IMR-90 (cell line): ENCODE measurements around the gene KIRREL1. TPM values are rescaled to one million over a fixed set of nuclear protein-coding genes. Genes with fewer than 3 reads are reported as not detected.

Experiments used
- ATAC-seq: fragments of 200-7000 bp; cut with Tn5 transposase; 2 replicates; pipeline ENCODE4 v1.9.1; 2020; ENCODE audit warnings: low read depth, mild to moderate bottlenecking, moderate library complexity
- BruUV-seq: library from RNA; stranded (reverse); fragments of 400-500 nt; replicated peaks from 2 replicates; lab custom pipeline; 2021; lab: Mats Ljungman, UMichigan
- CTCF ChIA-PET: fragments of 300-600 bp; formaldehyde crosslinking; extraction: SDS; loops from one replicate; lab custom pipeline; 2021; ENCODE audit warnings: antibody characterized with exemption; lab: Yijun Ruan, JAX
- POLR2A ChIA-PET: fragments of 300-600 bp; sonication (Branson Sonifier 250); formaldehyde crosslinking; loops from one replicate; lab custom pipeline; 2022; ENCODE audit warnings: antibody characterized with exemption; ENCODE audit not compliant: unreplicated experiment; lab: Charles Lee
- DNase-seq: peaks from one replicate; pipeline ENCODE4 v3.0.0; 2013
- H2AFZ ChIP-seq: replicated peaks from 2 replicates; pipeline ENCODE3; 2013; ENCODE audit warnings: low read length, mild to moderate bottlenecking; ENCODE audit not compliant: poor library complexity
- H2AK5ac ChIP-seq: 2 replicates; pipeline ENCODE4 v1.6.1; 2013; ENCODE audit warnings: low read depth, low read length, inconsistent platforms
- H2AK9ac ChIP-seq: replicated peaks from 2 replicates; pipeline ENCODE3; 2013; ENCODE audit warnings: mild to moderate bottlenecking, low read depth, low read length, moderate library complexity; ENCODE audit not compliant: poor library complexity
- H2BK120ac ChIP-seq: 2 replicates; pipeline ENCODE4 v1.6.1; 2013; ENCODE audit warnings: low read depth, low read length, inconsistent platforms
- H2BK15ac ChIP-seq: 3 replicates; pipeline ENCODE4 v1.6.1; 2013; ENCODE audit warnings: low read depth, low read length, inconsistent platforms
- H2BK20ac ChIP-seq: 2 replicates; pipeline ENCODE4 v1.6.1; 2013; ENCODE audit warnings: low read depth, mild to moderate bottlenecking, inconsistent platforms, low read length, moderate library complexity
- H2BK5ac ChIP-seq: 2 replicates; pipeline ENCODE4 v1.6.1; 2013; ENCODE audit warnings: mild to moderate bottlenecking, low read depth, low read length, inconsistent platforms; ENCODE audit not compliant: poor library complexity, severe bottlenecking
- H3K14ac ChIP-seq: replicated peaks from 2 replicates; pipeline ENCODE4 v1.6.1; 2013; ENCODE audit warnings: low read depth, low read length, inconsistent platforms
- H3K18ac ChIP-seq: 2 replicates; pipeline ENCODE4 v1.6.1; 2013; ENCODE audit warnings: low read depth, low read length, control low read depth
- H3K23ac ChIP-seq: 2 replicates; pipeline ENCODE4 v1.6.1; 2013; ENCODE audit warnings: low read depth, low read length, inconsistent platforms
- H3K27ac ChIP-seq: 2 replicates; pipeline ENCODE4 v1.5.1; 2013; ENCODE audit warnings: mild to moderate bottlenecking, control low read depth, low read length; ENCODE audit not compliant: insufficient read depth
- H3K27me3 ChIP-seq: 2 replicates; pipeline ENCODE4 v1.6.1; 2013; ENCODE audit warnings: low read length; ENCODE audit not compliant: control insufficient read depth, insufficient read depth
- H3K36me3 ChIP-seq: 2 replicates; pipeline ENCODE4 v1.6.1; 2013; ENCODE audit warnings: low read length, mixed read lengths; ENCODE audit not compliant: control insufficient read depth, insufficient read depth
- H3K4ac ChIP-seq: 2 replicates; pipeline ENCODE4 v1.6.1; 2013; ENCODE audit warnings: low read depth, low read length, inconsistent platforms
- H3K4me1 ChIP-seq: 2 replicates; pipeline ENCODE4 v1.6.1; 2013; ENCODE audit warnings: low read length, mixed read lengths; ENCODE audit not compliant: control insufficient read depth, insufficient read depth
- H3K4me2 ChIP-seq: 2 replicates; pipeline ENCODE4 v1.6.1; 2013; ENCODE audit warnings: low read depth, mild to moderate bottlenecking, control low read depth, low read length, moderate library complexity
- H3K4me3 ChIP-seq: 2 replicates; pipeline ENCODE4 v1.5.1; 2013; ENCODE audit warnings: low read depth, mild to moderate bottlenecking, control low read depth, low read length, moderate library complexity; ENCODE audit not compliant: insufficient read depth
- H3K56ac ChIP-seq: 2 replicates; pipeline ENCODE4 v1.6.1; 2013; ENCODE audit warnings: low read length, inconsistent platforms; ENCODE audit not compliant: insufficient read depth; ENCODE audit errors: extremely low read depth
- H3K79me1 ChIP-seq, 2 experiments: 2 replicates each; pipeline ENCODE4 v1.6.1; 2013; ENCODE audit warnings: low read length in 2 of 2, inconsistent platforms in 1 of 2, low read depth in 1 of 2
- H3K9ac ChIP-seq: 2 replicates; pipeline ENCODE4 v1.6.1; 2013; ENCODE audit warnings: low read depth, low read length, control low read depth
- H3K9me1 ChIP-seq: 2 replicates; pipeline ENCODE4 v1.6.1; 2013; ENCODE audit warnings: low read length, inconsistent platforms; ENCODE audit not compliant: insufficient read depth
- H3K9me3 ChIP-seq: 2 replicates; pipeline ENCODE4 v1.6.1; 2013; ENCODE audit warnings: low read length; ENCODE audit not compliant: control insufficient read depth, insufficient read depth
- H4K20me1 ChIP-seq: 2 replicates; pipeline ENCODE4 v1.6.1; 2013; ENCODE audit warnings: low read length, inconsistent platforms; ENCODE audit not compliant: insufficient read depth
- H4K5ac ChIP-seq: 2 replicates; pipeline ENCODE4 v1.6.1; 2013; ENCODE audit warnings: mild to moderate bottlenecking, low read depth, low read length, control low read depth
- H4K8ac ChIP-seq, 2 experiments: 2 replicates each; pipeline ENCODE4 v1.6.1; 2013; ENCODE audit warnings: low read depth in 2 of 2, low read length in 2 of 2, control low read depth in 1 of 2, inconsistent platforms in 1 of 2
- H4K91ac ChIP-seq: 2 replicates; pipeline ENCODE4 v1.6.1; 2013; ENCODE audit warnings: low read depth, low read length, inconsistent platforms; ENCODE audit not compliant: insufficient read depth
- CTCF ChIP-seq: conservative IDR thresholded peaks from 2 replicates; pipeline ENCODE4 v1.5.1; 2012; ENCODE audit warnings: mild to moderate bottlenecking, low read depth, low read length, improper control_type of control experiment
- MAFK ChIP-seq: IDR thresholded peaks from 2 replicates; pipeline ENCODE4 v1.6.1; 2012; ENCODE audit warnings: low read depth, low read length, improper control_type of control experiment
- NFE2L2 ChIP-seq: fragments of 150-350 bp; IDR thresholded peaks from 2 replicates; pipeline ENCODE4 v1.6.1; 2016; ENCODE audit warnings: low read depth, mild to moderate bottlenecking, low read length
- RAD21 ChIP-seq: IDR thresholded peaks from 2 replicates; pipeline ENCODE4 v1.6.1; 2012; ENCODE audit warnings: low read length, improper control_type of control experiment
- WGBS, 2 experiments: methylation state at CpG; one replicate each; pipeline versions ENCODE4 v1.1.5 to v1.1.7; 2013; ENCODE audit warnings: missing lambda C conversion rate in 2 of 2; ENCODE audit not compliant: insufficient read length in 1 of 2; ENCODE audit errors: extremely low coverage in 2 of 2; 5-methylcytosine and 5-hydroxymethylcytosine counted together
- dilution Hi-C: fragments of 300-500 bp; cut with HindIII; formaldehyde crosslinking; loops from one replicate; pipeline ENCODE4 v1.14.3; 2018; ENCODE audit warnings: low sequenced_read_pairs; ENCODE audit not compliant: unreplicated experiment
- in situ Hi-C: fragments of 300-500 bp; cut with MboI; formaldehyde crosslinking; loops from 3 replicates; pipeline ENCODE4 v1.14.3; 2019; ENCODE audit warnings: low sequenced_read_pairs, inconsistent platforms, mixed read lengths
- intact Hi-C: fragments of 100-400 bp; cut with micrococcal nuclease; formaldehyde crosslinking; loops from 2 replicates; pipeline ENCODE4 v1.10.0; 2022
- polyA plus RNA-seq, 3 experiments: library from polyadenylated mRNA; depleted of rRNA; stranded (reverse); fragments of >200 nt; gene quantifications; 2 replicates each; pipeline ENCODE4 v1.2.3, GENCODE V29; 2012; ENCODE audit warnings: low replicate concordance in 1 of 3
- total RNA-seq: library from RNA; depleted of rRNA; stranded (reverse); fragments of >200 nt; gene quantifications from 2 replicates; pipeline ENCODE4 v1.2.3, GENCODE V29; 2012

KIRREL1 gene
- total and polyA plus RNA-seq, 2 of the 4 experiments (the other 2 are of a cell fraction) = 58.1 to 64.7 TPM

- Histone ChIP-seq H2BK20ac (no peak overlapping the region), H3K9ac (no peak overlapping the region), H2AK5ac (no peak overlapping the region), H2BK5ac (no peak overlapping the region), H4K5ac (no peak overlapping the region), H3K18ac (no peak overlapping the region), H3K4me3 (no peak overlapping the region), H3K27me3 (no peaks in the 10 kb centered on the region), H3K14ac (no peak overlapping the region), H3K4me1 (no peaks in the 10 kb centered on the region), H2AK9ac (no peak overlapping the region), H3K9me3 (no peaks in the 10 kb centered on the region), H3K79me1 (peaks cover 0 to 3% of the 10 kb centered on the region in 2 experiments; a peak in 1 of 4 replicates), H2BK120ac (no peak overlapping the region), H2BK15ac (no peak overlapping the region), H3K9me1 (peaks cover 2% of the 10 kb centered on the region; the same call in 1 of the 2 replicates), H3K27ac (no peak overlapping the region), H4K91ac (no peak overlapping the region), H4K20me1 (peaks cover 11% of the 10 kb centered on the region; the same call in 1 of the 2 replicates), H3K4ac (no peak overlapping the region), H3K23ac (no peak overlapping the region), H3K56ac (no peak overlapping the region), H4K8ac (no peak overlapping the region), H2AFZ (no peak overlapping the region), H3K36me3 (peaks cover 70% of the 10 kb centered on the region), H3K4me2 (no peak overlapping the region)
- WGBS, 2 experiments = 92% methylated on average over 12 of the region's 14 CpGs; no CpG with 5 or more reads in 1 of the 2 experiments
- dilution Hi-C loops = no loop called here
- no TSS peak for BruUV-seq
- no peak for DNase-seq
- ATAC-seq = no peak
- TF ChIP-seq CTCF = no peak
- TF ChIP-seq RAD21 = no peak
- no peak for TF ChIP-seq NFE2L2
- TF ChIP-seq MAFK = no peak
- intact Hi-C loops = no loop called here
- ChIA-PET CTCF (no interaction called here), POLR2A (no interaction called here)
- in situ Hi-C loops = loop anchor here (5.0 kb wide), 1 partner anchor 107 kb away; no protein-coding TSS in a partner anchor
These were observed 101.1 kb downstream of the KIRREL1 start for GRCh38 chr1:158094571-158094970.
